Measurements from ENCODE around the gene CTPS2.
A peak's percentile ranks its signal among the peaks of the same experiment; 100 is the strongest.
"Not testable (repeated sequence)": the region's sequence is repeated elsewhere in the genome, so short reads cannot be mapped to it uniquely, and the experiment has no call there.

CTPS2 gene

DNA sequence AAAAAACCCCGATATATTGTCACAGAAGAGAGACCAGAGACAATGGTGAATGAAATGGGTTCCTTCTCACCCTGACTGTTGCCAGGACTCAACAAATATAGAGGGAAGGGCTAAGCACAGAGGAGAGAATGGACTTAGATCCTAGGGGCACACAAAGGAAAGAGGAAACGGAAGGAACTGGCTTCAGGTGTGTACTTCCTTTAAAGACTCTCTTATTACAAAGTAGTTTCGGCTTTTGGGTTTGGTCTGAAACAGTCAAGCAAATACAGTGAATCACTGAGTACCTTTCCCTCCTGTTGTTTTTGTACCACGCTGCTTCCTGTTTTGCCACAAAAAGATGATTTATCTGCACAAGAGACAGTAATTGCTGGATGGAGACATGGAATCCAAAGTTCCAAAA is 108.6 kb downstream of the CTPS2 start:
- peak; percentile 17 for DNase-seq (ENCODE audit: low spot score)

GRCh38 chrX:16603235-16603634 is 109.2 kb downstream of the CTPS2 start:
- DNase-seq (ENCODE audit: low spot score), result not testable (repeated sequence)

DNA sequence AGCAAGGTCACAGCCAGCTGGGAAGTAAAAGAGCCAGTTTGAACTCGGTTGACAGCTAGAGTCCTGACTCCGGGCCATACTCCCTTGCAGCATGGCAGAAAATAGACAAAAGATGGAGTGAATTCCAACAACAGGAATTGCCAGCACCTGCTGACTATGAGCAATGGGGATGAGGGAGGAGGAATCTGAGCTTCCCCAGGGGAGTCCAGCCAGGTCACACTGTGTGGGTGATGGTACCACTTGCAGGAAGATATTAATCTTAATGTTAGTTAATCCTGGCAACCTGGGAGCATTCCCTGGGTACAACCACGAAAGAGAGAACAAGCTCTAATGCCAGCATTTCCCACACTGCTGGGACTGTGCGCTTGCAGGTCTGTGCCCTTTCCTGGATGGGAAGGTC is 110.6 kb downstream of the CTPS2 start:
- no peak for DNase-seq (ENCODE audit: low spot score)

GRCh38 chrX:16594490-16594889 is 118.0 kb downstream of the CTPS2 start:
- DNase-seq (ENCODE audit: low spot score), result no peak

GRCh38 chrX:16593801-16594200 is 118.7 kb downstream of the CTPS2 start:
- DNase-seq (ENCODE audit: low spot score), result no peak

DNA sequence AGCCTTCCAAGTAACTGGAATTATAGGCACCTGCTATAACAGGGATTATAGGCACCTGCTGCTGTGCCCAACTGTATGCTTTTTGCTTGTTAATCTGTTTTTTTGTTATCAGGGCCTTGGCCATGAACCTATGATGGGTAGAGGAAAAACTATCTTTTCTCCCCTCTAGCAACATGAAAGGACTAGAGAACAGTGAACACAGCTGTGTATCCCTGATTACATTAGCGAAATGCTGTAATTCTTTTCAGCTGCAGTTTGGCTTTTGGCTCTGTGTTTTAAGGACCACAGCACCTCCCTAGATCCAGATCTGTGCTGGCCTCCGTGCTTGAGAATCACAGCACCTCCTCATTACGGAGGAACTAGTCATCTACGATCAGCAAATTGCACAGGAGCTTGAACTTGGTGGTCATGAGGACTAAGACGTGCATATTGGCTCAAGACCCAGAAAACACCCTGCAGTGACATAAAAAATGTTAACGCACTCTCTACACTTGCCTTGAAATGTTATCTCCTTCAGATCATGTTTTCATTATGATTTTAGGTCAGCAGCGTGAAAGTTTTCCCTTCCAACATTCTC is 120.2 kb downstream of the CTPS2 start:
- DNase-seq (ENCODE audit: low spot score), result no peak

- DNase-seq (ENCODE audit: low spot score), result no peak
Observed at GRCh38 chrX:16589826-16590225, 122.6 kb downstream of the CTPS2 start.

DNA sequence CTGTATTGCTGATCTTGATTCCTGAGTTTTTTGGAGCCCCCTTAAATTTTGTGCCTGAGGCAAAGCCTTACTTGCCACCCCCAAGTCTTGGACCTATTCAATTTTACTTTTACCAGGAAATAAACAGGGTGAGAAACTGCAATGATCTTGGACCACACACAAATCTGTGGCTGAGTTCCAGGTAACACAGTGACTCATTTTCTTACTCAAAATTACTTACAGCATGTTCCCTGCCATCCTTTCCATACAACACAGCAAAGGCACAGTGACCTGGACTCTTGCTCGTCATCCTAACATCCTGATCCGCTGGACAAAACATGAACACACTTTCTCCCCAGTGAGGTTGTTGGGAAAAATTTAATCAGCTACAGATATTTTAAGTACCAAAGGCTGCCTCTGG is 123.3 kb downstream of the CTPS2 start:
- DNase-seq (ENCODE audit: low spot score), result no peak

DNA sequence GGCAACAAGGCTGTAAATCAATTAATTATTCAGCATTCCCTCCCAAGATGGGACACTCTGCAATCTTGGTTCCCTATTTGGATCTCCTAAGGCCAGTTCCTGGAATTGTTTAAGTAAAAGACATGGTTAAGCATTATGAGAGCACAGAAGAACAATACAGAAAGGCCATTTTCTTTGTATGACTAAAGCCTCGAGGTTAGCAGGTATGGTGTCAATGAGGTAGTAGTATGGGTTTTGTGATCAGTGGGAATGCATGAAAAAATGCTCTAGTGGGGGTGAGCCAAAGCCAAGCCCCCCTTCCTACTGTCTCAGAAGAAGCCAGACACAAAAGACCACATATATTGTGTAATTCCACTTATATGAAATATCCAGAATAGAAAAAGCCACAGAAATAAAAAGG is 124.2 kb downstream of the CTPS2 start:
- no peak for DNase-seq (ENCODE audit: low spot score)

- no peak for DNase-seq (ENCODE audit: low spot score)
Observed at GRCh38 chrX:16587836-16588235, 124.6 kb downstream of the CTPS2 start.

DNA sequence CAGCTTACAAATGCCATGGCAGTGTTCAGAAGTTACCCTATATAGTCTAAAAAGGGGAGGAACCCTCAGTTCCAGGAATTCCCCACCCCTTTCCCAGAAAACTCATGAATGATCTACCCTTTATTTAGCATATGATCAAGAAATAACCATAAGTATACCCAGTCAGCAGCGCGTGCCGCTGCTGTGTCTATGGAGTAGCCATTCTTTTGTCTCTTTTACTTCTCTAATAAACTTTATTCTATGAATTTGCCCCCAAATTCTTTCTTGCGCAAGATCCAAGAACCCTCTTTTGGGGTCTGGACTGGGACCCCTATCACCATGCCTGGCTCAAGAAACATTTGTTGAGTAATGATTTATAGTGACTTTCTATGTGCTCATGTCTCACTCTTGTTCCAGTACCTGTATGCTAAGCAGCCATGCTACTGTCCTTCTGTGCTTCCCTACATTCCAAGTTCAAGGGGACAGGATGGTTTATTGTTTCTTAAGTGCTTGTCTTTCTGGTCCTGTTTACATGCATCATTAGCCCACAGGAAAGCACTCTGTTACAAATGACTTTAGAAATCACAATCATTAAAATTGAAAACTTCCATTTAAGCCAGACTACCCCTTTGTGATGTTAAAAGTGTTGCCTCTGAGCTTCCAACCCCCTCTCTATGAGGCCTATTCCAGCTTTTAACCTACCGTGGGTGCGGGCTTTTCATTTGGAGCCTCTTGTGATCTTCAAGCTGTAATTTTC is 125.9 kb downstream of the CTPS2 start:
- DNase-seq (ENCODE audit: low spot score), result no peak

DNA sequence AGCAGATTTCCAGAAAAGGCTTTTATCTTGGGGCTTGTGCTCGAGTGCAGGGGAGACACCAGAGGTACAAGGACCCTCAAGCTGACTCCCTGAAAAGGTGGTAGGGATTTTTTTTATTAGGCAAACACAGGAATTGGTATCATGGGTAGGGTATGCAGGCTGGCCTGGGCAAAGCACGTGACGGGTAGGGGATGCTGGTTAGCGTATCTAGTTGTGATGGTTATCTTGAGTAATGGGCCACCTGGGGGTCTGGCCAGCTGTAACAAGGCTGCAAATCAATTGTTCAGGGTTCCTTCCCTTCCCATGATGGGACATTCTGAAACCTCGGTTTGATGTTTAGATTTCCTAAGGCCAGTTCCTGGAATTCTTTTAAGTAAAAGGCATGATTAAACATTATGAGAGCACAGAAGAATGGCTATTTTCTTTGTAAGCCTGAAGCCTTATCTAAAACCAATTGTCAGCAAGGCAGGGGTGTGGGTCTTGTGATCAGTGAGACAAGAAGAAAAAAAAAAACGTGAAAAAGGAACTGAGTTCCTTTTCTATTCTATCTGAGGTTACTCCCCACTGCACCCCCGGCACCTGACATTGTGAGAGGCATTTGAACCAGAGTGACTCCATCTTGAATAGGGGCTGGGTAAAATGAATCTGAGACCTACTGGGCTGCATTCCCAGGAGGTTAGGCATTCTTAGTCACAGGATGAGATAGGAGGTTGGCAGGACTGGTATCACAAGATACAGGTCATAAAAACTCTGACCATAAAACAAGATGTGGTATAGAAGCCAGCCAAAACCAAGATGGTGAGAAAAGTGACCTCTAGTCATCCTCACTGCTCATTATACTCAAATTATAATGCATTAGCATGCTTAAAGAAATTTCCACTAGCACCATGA is 126.7 kb downstream of the CTPS2 start:
- no peak for DNase-seq (ENCODE audit: low spot score)

- not testable (repeated sequence) for DNase-seq (ENCODE audit: low spot score)
Observed at GRCh38 chrX:16580004-16580797, 132.3 kb downstream of the CTPS2 start.

DNA sequence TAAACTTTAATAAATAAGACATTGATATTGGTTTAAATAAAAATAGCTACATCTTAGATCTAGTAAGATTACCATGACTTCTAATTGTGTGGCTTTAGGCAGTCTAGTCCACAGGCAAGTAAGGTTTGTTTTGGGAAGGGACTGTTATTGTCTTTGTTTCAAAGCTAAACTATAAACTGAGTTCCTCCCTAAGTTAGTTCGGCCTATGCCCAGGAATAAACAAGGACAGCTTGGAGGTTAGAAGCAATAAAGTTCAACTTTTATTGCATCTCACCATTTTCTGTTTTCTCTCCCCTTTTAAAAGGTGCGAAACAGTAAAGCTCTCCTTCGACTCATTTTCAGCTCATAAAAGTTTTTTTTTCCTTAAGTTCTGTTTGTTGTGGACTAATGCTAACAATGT is 133.0 kb downstream of the CTPS2 start:
- no peak for DNase-seq (ENCODE audit: low spot score)

GRCh38 chrX:16578218-16578617 is 134.3 kb downstream of the CTPS2 start:
- no peak for DNase-seq (ENCODE audit: low spot score)

GRCh38 chrX:16577483-16578029 is 134.9 kb downstream of the CTPS2 start:
- DNase-seq (ENCODE audit: low spot score), result no peak

DNA sequence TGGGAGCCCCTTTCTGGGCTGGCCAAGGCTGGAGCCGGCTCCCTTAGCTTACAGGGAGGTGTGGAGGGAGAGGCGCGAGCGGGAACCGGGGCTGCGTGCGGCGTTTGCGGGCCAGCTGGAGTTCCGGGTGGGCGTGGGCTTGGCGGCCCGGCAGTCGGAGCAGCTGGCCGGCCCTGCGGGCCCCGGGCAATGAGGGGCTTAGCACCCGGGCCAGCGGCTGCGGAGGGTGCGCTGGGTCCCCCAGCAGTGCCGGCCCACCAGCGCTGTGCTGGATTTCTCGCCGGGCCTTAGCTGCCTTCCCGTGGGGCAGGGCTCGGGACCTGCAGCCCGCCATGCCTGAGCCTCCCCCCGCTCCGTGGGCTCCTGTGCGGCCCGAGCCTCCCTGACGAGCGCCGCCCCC is 137.1 kb downstream of the CTPS2 start:
- not testable (repeated sequence) for DNase-seq (ENCODE audit: low spot score)

DNA sequence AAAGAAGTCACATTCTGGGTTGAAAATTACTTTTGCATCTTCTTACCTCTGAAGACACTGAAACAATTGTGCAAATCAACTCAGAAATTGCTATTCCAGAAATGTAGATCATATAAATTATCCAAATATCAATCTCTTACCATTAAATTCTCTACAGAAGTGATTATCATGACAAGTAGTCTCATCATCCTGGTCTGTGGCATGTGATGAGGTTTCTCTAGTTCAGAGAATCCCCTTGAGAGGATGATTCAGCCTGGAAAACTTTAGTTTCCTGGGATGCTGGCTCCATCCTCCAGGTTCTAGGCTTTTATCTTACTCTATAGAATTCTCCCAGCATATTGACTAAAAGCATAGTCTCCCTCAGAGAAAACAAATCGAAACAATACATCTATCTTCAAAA is 138.7 kb downstream of the CTPS2 start:
- no peak for DNase-seq (ENCODE audit: low spot score)

GRCh38 chrX:16567681-16568080 is 144.8 kb downstream of the CTPS2 start:
- no peak for DNase-seq (ENCODE audit: low spot score)

DNA sequence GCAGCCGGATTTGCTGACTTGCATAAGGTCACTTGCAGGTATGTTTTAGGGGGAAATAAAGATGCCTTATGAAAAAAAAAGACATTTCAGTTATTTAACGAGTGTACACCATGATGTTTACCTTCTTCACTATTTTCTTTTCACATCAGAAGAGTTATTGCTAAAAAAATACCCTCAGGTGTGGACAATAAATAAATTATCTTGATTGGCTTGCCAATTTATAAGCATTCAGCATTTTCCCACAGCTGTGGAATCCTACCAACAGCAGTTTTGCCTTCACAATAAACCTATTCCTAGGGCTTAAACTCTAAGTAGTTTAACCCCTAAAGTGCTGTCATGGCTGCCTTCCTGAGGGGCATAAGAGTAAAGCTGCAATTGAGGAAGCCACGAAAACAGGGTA is 145.9 kb downstream of the CTPS2 start:
- DNase-seq (ENCODE audit: low spot score), result no peak

- DNase-seq (ENCODE audit: low spot score), result no peak
Observed at GRCh38 chrX:16560173-16560572, 152.3 kb downstream of the CTPS2 start.

DNA sequence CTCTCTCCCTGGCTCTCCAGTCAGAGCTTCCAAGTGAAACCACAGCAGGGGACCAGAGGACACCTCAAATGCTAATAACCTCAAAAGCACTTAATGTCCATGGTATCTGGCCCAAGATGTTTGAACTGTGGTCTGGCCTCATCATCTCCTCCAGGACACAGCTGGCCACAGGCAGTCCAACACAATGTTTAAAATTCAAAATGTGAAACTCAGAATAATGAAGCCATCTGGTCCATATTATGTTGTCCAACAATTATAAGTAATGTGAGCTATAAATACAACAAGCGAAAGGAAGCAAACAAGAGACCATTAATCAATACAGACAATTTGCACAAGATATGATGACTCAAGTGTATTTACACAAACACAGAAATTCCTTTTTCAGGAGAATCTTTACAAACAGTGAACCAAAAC is 153.3 kb downstream of the CTPS2 start:
- DNase-seq (ENCODE audit: low spot score), result no peak

Measured in CD4-positive, alpha-beta T cell treated with Interleukin-15 for 4 hours (primary cell).